IMR-90 (cell line): Measurements from ENCODE around the gene HCFC1R1. TPM values are rescaled to one million over a fixed set of nuclear protein-coding genes. Genes with fewer than 3 reads are reported as not detected.

Experiments
- ATAC-seq: fragments of 200-7000 bp; cut with Tn5 transposase; 2 replicates; pipeline ENCODE4 v1.9.1; 2020; ENCODE audit warnings: low read depth, mild to moderate bottlenecking, moderate library complexity
- BruUV-seq: library from RNA; stranded (reverse); fragments of 400-500 nt; replicated peaks from 2 replicates; lab custom pipeline; 2021; lab: Mats Ljungman, UMichigan
- CTCF ChIA-PET: fragments of 300-600 bp; formaldehyde crosslinking; extraction: SDS; loops from one replicate; lab custom pipeline; 2021; ENCODE audit warnings: antibody characterized with exemption; lab: Yijun Ruan, JAX
- POLR2A ChIA-PET: fragments of 300-600 bp; sonication (Branson Sonifier 250); formaldehyde crosslinking; loops from one replicate; lab custom pipeline; 2022; ENCODE audit warnings: antibody characterized with exemption; ENCODE audit not compliant: unreplicated experiment; lab: Charles Lee
- DNase-seq: peaks from one replicate; pipeline ENCODE4 v3.0.0; 2013
- H2AFZ ChIP-seq: replicated peaks from 2 replicates; pipeline ENCODE3; 2013; ENCODE audit warnings: low read length, mild to moderate bottlenecking; ENCODE audit not compliant: poor library complexity
- H2AK5ac ChIP-seq: 2 replicates; pipeline ENCODE4 v1.6.1; 2013; ENCODE audit warnings: low read depth, low read length, inconsistent platforms
- H2AK9ac ChIP-seq: replicated peaks from 2 replicates; pipeline ENCODE3; 2013; ENCODE audit warnings: mild to moderate bottlenecking, low read depth, low read length, moderate library complexity; ENCODE audit not compliant: poor library complexity
- H2BK120ac ChIP-seq: 2 replicates; pipeline ENCODE4 v1.6.1; 2013; ENCODE audit warnings: low read depth, low read length, inconsistent platforms
- H2BK15ac ChIP-seq: 3 replicates; pipeline ENCODE4 v1.6.1; 2013; ENCODE audit warnings: low read depth, low read length, inconsistent platforms
- H2BK20ac ChIP-seq: 2 replicates; pipeline ENCODE4 v1.6.1; 2013; ENCODE audit warnings: low read depth, mild to moderate bottlenecking, inconsistent platforms, low read length, moderate library complexity
- H2BK5ac ChIP-seq: 2 replicates; pipeline ENCODE4 v1.6.1; 2013; ENCODE audit warnings: mild to moderate bottlenecking, low read depth, low read length, inconsistent platforms; ENCODE audit not compliant: poor library complexity, severe bottlenecking
- H3K14ac ChIP-seq: replicated peaks from 2 replicates; pipeline ENCODE4 v1.6.1; 2013; ENCODE audit warnings: low read depth, low read length, inconsistent platforms
- H3K18ac ChIP-seq: 2 replicates; pipeline ENCODE4 v1.6.1; 2013; ENCODE audit warnings: low read depth, low read length, control low read depth
- H3K23ac ChIP-seq: 2 replicates; pipeline ENCODE4 v1.6.1; 2013; ENCODE audit warnings: low read depth, low read length, inconsistent platforms
- H3K27ac ChIP-seq: 2 replicates; pipeline ENCODE4 v1.5.1; 2013; ENCODE audit warnings: mild to moderate bottlenecking, control low read depth, low read length; ENCODE audit not compliant: insufficient read depth
- H3K27me3 ChIP-seq: 2 replicates; pipeline ENCODE4 v1.6.1; 2013; ENCODE audit warnings: low read length; ENCODE audit not compliant: control insufficient read depth, insufficient read depth
- H3K36me3 ChIP-seq: 2 replicates; pipeline ENCODE4 v1.6.1; 2013; ENCODE audit warnings: low read length, mixed read lengths; ENCODE audit not compliant: control insufficient read depth, insufficient read depth
- H3K4ac ChIP-seq: 2 replicates; pipeline ENCODE4 v1.6.1; 2013; ENCODE audit warnings: low read depth, low read length, inconsistent platforms
- H3K4me1 ChIP-seq: 2 replicates; pipeline ENCODE4 v1.6.1; 2013; ENCODE audit warnings: low read length, mixed read lengths; ENCODE audit not compliant: control insufficient read depth, insufficient read depth
- H3K4me2 ChIP-seq: 2 replicates; pipeline ENCODE4 v1.6.1; 2013; ENCODE audit warnings: low read depth, mild to moderate bottlenecking, control low read depth, low read length, moderate library complexity
- H3K4me3 ChIP-seq: 2 replicates; pipeline ENCODE4 v1.5.1; 2013; ENCODE audit warnings: low read depth, mild to moderate bottlenecking, control low read depth, low read length, moderate library complexity; ENCODE audit not compliant: insufficient read depth
- H3K56ac ChIP-seq: 2 replicates; pipeline ENCODE4 v1.6.1; 2013; ENCODE audit warnings: low read length, inconsistent platforms; ENCODE audit not compliant: insufficient read depth; ENCODE audit errors: extremely low read depth
- H3K79me1 ChIP-seq, 2 experiments: 2 replicates each; pipeline ENCODE4 v1.6.1; 2013; ENCODE audit warnings: low read length in 2 of 2, inconsistent platforms in 1 of 2, low read depth in 1 of 2
- H3K9ac ChIP-seq: 2 replicates; pipeline ENCODE4 v1.6.1; 2013; ENCODE audit warnings: low read depth, low read length, control low read depth
- H3K9me1 ChIP-seq: 2 replicates; pipeline ENCODE4 v1.6.1; 2013; ENCODE audit warnings: low read length, inconsistent platforms; ENCODE audit not compliant: insufficient read depth
- H3K9me3 ChIP-seq: 2 replicates; pipeline ENCODE4 v1.6.1; 2013; ENCODE audit warnings: low read length; ENCODE audit not compliant: control insufficient read depth, insufficient read depth
- H4K20me1 ChIP-seq: 2 replicates; pipeline ENCODE4 v1.6.1; 2013; ENCODE audit warnings: low read length, inconsistent platforms; ENCODE audit not compliant: insufficient read depth
- H4K5ac ChIP-seq: 2 replicates; pipeline ENCODE4 v1.6.1; 2013; ENCODE audit warnings: mild to moderate bottlenecking, low read depth, low read length, control low read depth
- H4K8ac ChIP-seq, 2 experiments: 2 replicates each; pipeline ENCODE4 v1.6.1; 2013; ENCODE audit warnings: low read depth in 2 of 2, low read length in 2 of 2, control low read depth in 1 of 2, inconsistent platforms in 1 of 2
- H4K91ac ChIP-seq: 2 replicates; pipeline ENCODE4 v1.6.1; 2013; ENCODE audit warnings: low read depth, low read length, inconsistent platforms; ENCODE audit not compliant: insufficient read depth
- BHLHE40 ChIP-seq: fragments of 150-350 bp; IDR thresholded peaks from 2 replicates; pipeline ENCODE4 v1.6.1; 2016; ENCODE audit warnings: mild to moderate bottlenecking, low read depth, low read length
- CEBPB ChIP-seq: IDR thresholded peaks from 2 replicates; pipeline ENCODE4 v1.6.1; 2012; ENCODE audit warnings: low read depth, low read length, improper control_type of control experiment
- CHD1 ChIP-seq: IDR thresholded peaks from 2 replicates; pipeline ENCODE4 v1.6.1; 2012; ENCODE audit warnings: low read depth, low read length, improper control_type of control experiment
- CTCF ChIP-seq: conservative IDR thresholded peaks from 2 replicates; pipeline ENCODE4 v1.5.1; 2012; ENCODE audit warnings: mild to moderate bottlenecking, low read depth, low read length, improper control_type of control experiment
- FOS ChIP-seq: fragments of 150-350 bp; IDR thresholded peaks from 2 replicates; pipeline ENCODE4 v1.6.1; 2016; ENCODE audit warnings: low read depth, low read length
- MAFK ChIP-seq: IDR thresholded peaks from 2 replicates; pipeline ENCODE4 v1.6.1; 2012; ENCODE audit warnings: low read depth, low read length, improper control_type of control experiment
- MAZ ChIP-seq: IDR thresholded peaks from 2 replicates; pipeline ENCODE4 v1.6.1; 2012; ENCODE audit warnings: low read depth, mild to moderate bottlenecking, low read length, improper control_type of control experiment, moderate library complexity, borderline replicate concordance
- MXI1 ChIP-seq: IDR thresholded peaks from 2 replicates; pipeline ENCODE4 v1.6.1; 2012; ENCODE audit warnings: low read depth, mild to moderate bottlenecking, low read length, moderate library complexity, borderline replicate concordance
- NFE2L2 ChIP-seq: fragments of 150-350 bp; IDR thresholded peaks from 2 replicates; pipeline ENCODE4 v1.6.1; 2016; ENCODE audit warnings: low read depth, mild to moderate bottlenecking, low read length
- POLR2A ChIP-seq: IDR thresholded peaks from 2 replicates; pipeline ENCODE4 v1.6.1; 2012; ENCODE audit warnings: mild to moderate bottlenecking, low read depth, low read length
- RAD21 ChIP-seq: IDR thresholded peaks from 2 replicates; pipeline ENCODE4 v1.6.1; 2012; ENCODE audit warnings: low read length, improper control_type of control experiment
- RCOR1 ChIP-seq: IDR thresholded peaks from 2 replicates; pipeline ENCODE4 v1.6.1; 2012; ENCODE audit warnings: mild to moderate bottlenecking, low read length, improper control_type of control experiment; ENCODE audit not compliant: insufficient replicate concordance
- RFX5 ChIP-seq: IDR thresholded peaks from 2 replicates; pipeline ENCODE4 v1.8.0; 2012; ENCODE audit warnings: low read depth, mild to moderate bottlenecking, low read length, moderate library complexity
- SMC3 ChIP-seq: fragments of 150-350 bp; IDR thresholded peaks from 2 replicates; pipeline ENCODE4 v1.6.1; 2016; ENCODE audit warnings: low read depth, mild to moderate bottlenecking, antibody characterized with exemption, low read length, moderate library complexity
- WGBS, 2 experiments: methylation state at CpG; one replicate each; pipeline versions ENCODE4 v1.1.5 to v1.1.7; 2013; ENCODE audit warnings: missing lambda C conversion rate in 2 of 2; ENCODE audit not compliant: insufficient read length in 1 of 2; ENCODE audit errors: extremely low coverage in 2 of 2; 5-methylcytosine and 5-hydroxymethylcytosine counted together
- dilution Hi-C: fragments of 300-500 bp; cut with HindIII; formaldehyde crosslinking; loops from one replicate; pipeline ENCODE4 v1.14.3; 2018; ENCODE audit warnings: low sequenced_read_pairs; ENCODE audit not compliant: unreplicated experiment
- in situ Hi-C: fragments of 300-500 bp; cut with MboI; formaldehyde crosslinking; loops from 3 replicates; pipeline ENCODE4 v1.14.3; 2019; ENCODE audit warnings: low sequenced_read_pairs, inconsistent platforms, mixed read lengths
- intact Hi-C: fragments of 100-400 bp; cut with micrococcal nuclease; formaldehyde crosslinking; loops from 2 replicates; pipeline ENCODE4 v1.10.0; 2022
- polyA plus RNA-seq, 3 experiments: library from polyadenylated mRNA; depleted of rRNA; stranded (reverse); fragments of >200 nt; gene quantifications; 2 replicates each; pipeline ENCODE4 v1.2.3, GENCODE V29; 2012; ENCODE audit warnings: low replicate concordance in 1 of 3
- total RNA-seq: library from RNA; depleted of rRNA; stranded (reverse); fragments of >200 nt; gene quantifications from 2 replicates; pipeline ENCODE4 v1.2.3, GENCODE V29; 2012
- TF ChIP-seq, protein P1 (sequence below): fragments of 150-350 bp; IDR thresholded peaks from 2 replicates; pipeline ENCODE4 v1.6.1; 2016; ENCODE audit warnings: low read depth, mild to moderate bottlenecking, low read length, moderate library complexity, borderline replicate concordance
- TF ChIP-seq, protein P2 (sequence below): fragments of 150-350 bp; IDR thresholded peaks from 2 replicates; pipeline ENCODE4 v1.6.1; 2017; ENCODE audit warnings: mild to moderate bottlenecking, antibody characterized with exemption, low read length, low read depth

HCFC1R1 gene
- total and polyA plus RNA-seq, 2 of the 4 experiments (the other 2 are of a cell fraction) = 7.2 to 57.9 TPM

DNA sequence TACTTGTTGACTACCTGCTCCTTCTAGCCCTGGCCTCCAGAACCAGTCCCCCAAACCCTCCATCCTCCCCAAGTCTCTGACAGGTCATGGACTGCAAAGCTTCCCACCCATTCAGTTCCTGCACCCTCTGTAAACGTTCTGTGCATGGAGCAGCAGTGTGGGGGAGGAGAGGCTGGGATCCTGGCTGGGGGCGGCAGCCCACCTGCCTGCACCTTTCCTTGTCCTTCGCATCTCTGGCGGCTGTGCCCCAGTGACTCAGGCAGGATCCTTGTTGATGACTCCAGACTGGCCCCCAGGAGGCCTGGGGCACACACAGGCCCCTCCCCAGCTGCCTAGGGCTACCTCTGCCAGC lies 41.9 kb downstream of the HCFC1R1 start:
- Histone ChIP-seq H2BK20ac (no peak overlapping the region), H3K4me3 (no peak overlapping the region), H2AK9ac (peak overlapping the region; percentile 85), H4K8ac (peak overlapping the region in 1 of 2 experiments; percentile 99; a peak in 1 of 4 replicates), H4K20me1 (no peaks in the 10 kb centered on the region), H2BK120ac (no peak overlapping the region), H3K9me1 (0 out of 2 replicates have a peak, but pooled peaks cover 4% of the 10 kb centered on the region), H4K5ac (no peak overlapping the region), H3K27me3 (no peaks in the 10 kb centered on the region; the same call in 1 of the 2 replicates), H3K79me1 (peaks cover 14 to 22% of the 10 kb centered on the region in 2 experiments), H3K14ac (no peak overlapping the region), H2BK5ac (no peak overlapping the region), H3K4ac (no peak overlapping the region), H3K56ac (no peak overlapping the region), H2AFZ (peak overlapping the region; percentile 41), H4K91ac (no peak overlapping the region), H3K9ac (no peak overlapping the region), H3K23ac (peak overlapping the region; percentile 15; the same call in 1 of the 2 replicates), H3K27ac (no peak overlapping the region), H3K4me1 (peaks cover 6% of the 10 kb centered on the region), H3K4me2 (no peak overlapping the region), H3K18ac (no peak overlapping the region), H3K9me3 (no peaks in the 10 kb centered on the region), H2AK5ac (peak overlapping the region; percentile 74; the same call in 1 of the 2 replicates), H3K36me3 (no peaks in the 10 kb centered on the region), H2BK15ac (no peak overlapping the region)
- 80% methylated on average over 2 of the region's 4 CpGs; no CpG with 5 or more reads in 1 of the 2 experiments for WGBS, 2 experiments
- DNase-seq = no peak
- dilution Hi-C loops = no loop called here
- CTCF ChIA-PET = no interaction called here
- in situ Hi-C loops = no loop called here
- BruUV-seq = no TSS peak
- POLR2A ChIA-PET = interaction anchor here (0.6 kb wide), 1 partner anchor 87 kb away, joined by 5 read pairs; no protein-coding TSS in a partner anchor
- ATAC-seq = no peak
- intact Hi-C loops = no loop called here
- TF ChIP-seq FOS (no peak), MAZ (no peak), RFX5 (no peak), NFE2L2 (no peak), RAD21 (no peak), MAFK (no peak), CTCF (no peak), BHLHE40 (no peak), CHD1 (no peak), POLR2A (no peak), RCOR1 (no peak), CEBPB (no peak), MXI1 (no peak), SMC3 (no peak)
- TF ChIP-seq, protein P1, sequence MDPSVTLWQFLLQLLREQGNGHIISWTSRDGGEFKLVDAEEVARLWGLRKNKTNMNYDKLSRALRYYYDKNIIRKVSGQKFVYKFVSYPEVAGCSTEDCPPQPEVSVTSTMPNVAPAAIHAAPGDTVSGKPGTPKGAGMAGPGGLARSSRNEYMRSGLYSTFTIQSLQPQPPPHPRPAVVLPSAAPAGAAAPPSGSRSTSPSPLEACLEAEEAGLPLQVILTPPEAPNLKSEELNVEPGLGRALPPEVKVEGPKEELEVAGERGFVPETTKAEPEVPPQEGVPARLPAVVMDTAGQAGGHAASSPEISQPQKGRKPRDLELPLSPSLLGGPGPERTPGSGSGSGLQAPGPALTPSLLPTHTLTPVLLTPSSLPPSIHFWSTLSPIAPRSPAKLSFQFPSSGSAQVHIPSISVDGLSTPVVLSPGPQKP = no peak
- TF ChIP-seq, protein P2, sequence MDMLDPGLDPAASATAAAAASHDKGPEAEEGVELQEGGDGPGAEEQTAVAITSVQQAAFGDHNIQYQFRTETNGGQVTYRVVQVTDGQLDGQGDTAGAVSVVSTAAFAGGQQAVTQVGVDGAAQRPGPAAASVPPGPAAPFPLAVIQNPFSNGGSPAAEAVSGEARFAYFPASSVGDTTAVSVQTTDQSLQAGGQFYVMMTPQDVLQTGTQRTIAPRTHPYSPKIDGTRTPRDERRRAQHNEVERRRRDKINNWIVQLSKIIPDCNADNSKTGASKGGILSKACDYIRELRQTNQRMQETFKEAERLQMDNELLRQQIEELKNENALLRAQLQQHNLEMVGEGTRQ = no peak
